ENCODE data around the gene TPO. TPM values are rescaled to one million over a fixed set of nuclear protein-coding genes. Genes with fewer than 3 reads are reported as not detected.
"Not testable (repeated sequence)": the region's sequence is repeated elsewhere in the genome, so short reads cannot be mapped to it uniquely, and the experiment has no call there.

The TPO gene
- polyA plus RNA-seq, 1 donor from 2014 or later, result not detected

DNA sequence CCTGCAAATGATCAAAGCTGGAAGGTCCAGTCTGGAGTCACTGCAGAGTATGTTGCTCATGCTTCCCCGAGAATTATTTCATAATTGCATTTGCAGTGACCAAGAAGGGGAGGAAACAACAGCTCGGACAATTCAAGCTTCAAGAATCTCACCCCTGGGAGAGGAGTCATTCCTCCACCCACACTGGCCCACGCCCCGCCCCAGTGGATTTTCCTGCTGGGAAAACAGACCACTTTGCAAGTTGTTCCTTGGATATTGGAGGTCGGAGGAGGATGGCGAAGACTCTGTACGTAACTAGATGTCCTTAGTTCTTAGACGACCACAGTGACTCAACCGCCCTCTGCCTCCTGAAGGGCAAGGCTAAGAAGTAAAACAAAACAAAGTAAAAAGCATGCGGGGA lies 159.4 kb downstream of the TPO start:
- Histone ChIP-seq H3K9ac (ENCODE audit: low read length) (no peak overlapping the region), H3K79me2 (replicated peaks; ENCODE audit: insufficient read depth, low read length) (no peaks in the 10 kb centered on the region), H3K36me3 (ENCODE audit: insufficient read depth, low read length) (no peaks in the 10 kb centered on the region), H3K27ac (ENCODE audit: low read length) (no peak overlapping the region), H3K9me2 (ENCODE audit: insufficient read depth, low read length) (no peaks in the 10 kb centered on the region), H3F3A (ENCODE audit: insufficient read depth, low read length, poor library complexity, severe bottlenecking) (no peaks in the 10 kb centered on the region), H3K4me2 (ENCODE audit: low read length) (no peak overlapping the region), H3K9me3 (ENCODE audit: low read length) (no peaks in the 10 kb centered on the region), H4K20me1 (ENCODE audit: insufficient read depth) (no peaks in the 10 kb centered on the region), H3K27me3 (ENCODE audit: insufficient read depth, low read depth, low read length) (no peaks in the 10 kb centered on the region), H3K4me3 (ENCODE audit: low read length) (no peak overlapping the region), H2AFZ (ENCODE audit: low read depth, low read length) (no peak overlapping the region)
- TF ChIP-seq, protein P1, sequence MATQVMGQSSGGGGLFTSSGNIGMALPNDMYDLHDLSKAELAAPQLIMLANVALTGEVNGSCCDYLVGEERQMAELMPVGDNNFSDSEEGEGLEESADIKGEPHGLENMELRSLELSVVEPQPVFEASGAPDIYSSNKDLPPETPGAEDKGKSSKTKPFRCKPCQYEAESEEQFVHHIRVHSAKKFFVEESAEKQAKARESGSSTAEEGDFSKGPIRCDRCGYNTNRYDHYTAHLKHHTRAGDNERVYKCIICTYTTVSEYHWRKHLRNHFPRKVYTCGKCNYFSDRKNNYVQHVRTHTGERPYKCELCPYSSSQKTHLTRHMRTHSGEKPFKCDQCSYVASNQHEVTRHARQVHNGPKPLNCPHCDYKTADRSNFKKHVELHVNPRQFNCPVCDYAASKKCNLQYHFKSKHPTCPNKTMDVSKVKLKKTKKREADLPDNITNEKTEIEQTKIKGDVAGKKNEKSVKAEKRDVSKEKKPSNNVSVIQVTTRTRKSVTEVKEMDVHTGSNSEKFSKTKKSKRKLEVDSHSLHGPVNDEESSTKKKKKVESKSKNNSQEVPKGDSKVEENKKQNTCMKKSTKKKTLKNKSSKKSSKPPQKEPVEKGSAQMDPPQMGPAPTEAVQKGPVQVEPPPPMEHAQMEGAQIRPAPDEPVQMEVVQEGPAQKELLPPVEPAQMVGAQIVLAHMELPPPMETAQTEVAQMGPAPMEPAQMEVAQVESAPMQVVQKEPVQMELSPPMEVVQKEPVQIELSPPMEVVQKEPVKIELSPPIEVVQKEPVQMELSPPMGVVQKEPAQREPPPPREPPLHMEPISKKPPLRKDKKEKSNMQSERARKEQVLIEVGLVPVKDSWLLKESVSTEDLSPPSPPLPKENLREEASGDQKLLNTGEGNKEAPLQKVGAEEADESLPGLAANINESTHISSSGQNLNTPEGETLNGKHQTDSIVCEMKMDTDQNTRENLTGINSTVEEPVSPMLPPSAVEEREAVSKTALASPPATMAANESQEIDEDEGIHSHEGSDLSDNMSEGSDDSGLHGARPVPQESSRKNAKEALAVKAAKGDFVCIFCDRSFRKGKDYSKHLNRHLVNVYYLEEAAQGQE (IDR thresholded peaks at IDR 0.05; ENCODE audit: borderline replicate concordance), result no peak
- TF ChIP-seq EZH2 (IDR thresholded peaks at IDR 0.05; ENCODE audit: borderline replicate concordance, insufficient read depth, low read length, poor library complexity, severe bottlenecking), result no peak
- no peak for TF ChIP-seq EP300 (conservative IDR thresholded peaks at IDR 0.05; ENCODE audit: poor library complexity, severe bottlenecking)
- no peak for TF ChIP-seq SMC3 (conservative IDR thresholded peaks at IDR 0.05; ENCODE audit: poor library complexity)
- TF ChIP-seq TAF1 (IDR thresholded peaks at IDR 0.05; ENCODE audit: low read depth), result no peak
- no peak for TF ChIP-seq MXI1 (conservative IDR thresholded peaks at IDR 0.05; ENCODE audit: poor library complexity, severe bottlenecking)
- TF ChIP-seq POLR2AphosphoS5 (IDR thresholded peaks at IDR 0.05), result no peak
- no peak for TF ChIP-seq RAD21 (conservative IDR thresholded peaks at IDR 0.05)
- TF ChIP-seq, protein P2, sequence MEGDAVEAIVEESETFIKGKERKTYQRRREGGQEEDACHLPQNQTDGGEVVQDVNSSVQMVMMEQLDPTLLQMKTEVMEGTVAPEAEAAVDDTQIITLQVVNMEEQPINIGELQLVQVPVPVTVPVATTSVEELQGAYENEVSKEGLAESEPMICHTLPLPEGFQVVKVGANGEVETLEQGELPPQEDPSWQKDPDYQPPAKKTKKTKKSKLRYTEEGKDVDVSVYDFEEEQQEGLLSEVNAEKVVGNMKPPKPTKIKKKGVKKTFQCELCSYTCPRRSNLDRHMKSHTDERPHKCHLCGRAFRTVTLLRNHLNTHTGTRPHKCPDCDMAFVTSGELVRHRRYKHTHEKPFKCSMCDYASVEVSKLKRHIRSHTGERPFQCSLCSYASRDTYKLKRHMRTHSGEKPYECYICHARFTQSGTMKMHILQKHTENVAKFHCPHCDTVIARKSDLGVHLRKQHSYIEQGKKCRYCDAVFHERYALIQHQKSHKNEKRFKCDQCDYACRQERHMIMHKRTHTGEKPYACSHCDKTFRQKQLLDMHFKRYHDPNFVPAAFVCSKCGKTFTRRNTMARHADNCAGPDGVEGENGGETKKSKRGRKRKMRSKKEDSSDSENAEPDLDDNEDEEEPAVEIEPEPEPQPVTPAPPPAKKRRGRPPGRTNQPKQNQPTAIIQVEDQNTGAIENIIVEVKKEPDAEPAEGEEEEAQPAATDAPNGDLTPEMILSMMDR (IDR thresholded peaks at IDR 0.05; ENCODE audit: poor library complexity, severe bottlenecking), result no peak

DNA sequence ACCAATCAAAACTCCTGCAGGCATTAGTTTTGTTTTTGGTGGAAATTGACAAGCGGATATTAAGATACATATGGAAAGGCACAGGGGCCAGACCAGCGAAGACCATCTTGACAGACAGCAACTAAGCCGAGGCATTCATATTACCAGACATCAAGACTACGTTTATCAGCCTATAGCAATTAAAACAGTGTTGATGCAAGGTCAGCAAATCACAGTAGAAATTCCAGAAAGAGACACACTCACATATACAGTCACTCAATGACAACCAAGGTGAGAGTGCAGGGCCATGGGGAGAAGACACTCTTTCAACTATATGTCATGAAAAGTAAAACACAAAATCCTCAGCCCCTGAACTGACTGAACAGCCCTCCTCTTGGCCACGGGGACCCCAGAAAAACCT lies 164.6 kb downstream of the TPO start:
- no peak overlapping the region for H3K27ac ChIP-seq (ENCODE audit: low read length)
- H3K4me3 ChIP-seq (ENCODE audit: low read length), result no peak overlapping the region
- H2AFZ ChIP-seq (ENCODE audit: low read depth, low read length), result no peak overlapping the region
- no peak for TF ChIP-seq TAF1 (IDR thresholded peaks at IDR 0.05; ENCODE audit: low read depth)
- TF ChIP-seq EZH2 (IDR thresholded peaks at IDR 0.05; ENCODE audit: borderline replicate concordance, insufficient read depth, low read length, poor library complexity, severe bottlenecking), result no peak
- TF ChIP-seq RAD21 (conservative IDR thresholded peaks at IDR 0.05), result no peak
- TF ChIP-seq, protein P2 (IDR thresholded peaks at IDR 0.05; ENCODE audit: poor library complexity, severe bottlenecking), result no peak
- TF ChIP-seq SMC3 (conservative IDR thresholded peaks at IDR 0.05; ENCODE audit: poor library complexity), result no peak
- TF ChIP-seq MXI1 (conservative IDR thresholded peaks at IDR 0.05; ENCODE audit: poor library complexity, severe bottlenecking), result no peak
- TF ChIP-seq, protein P1 (IDR thresholded peaks at IDR 0.05; ENCODE audit: borderline replicate concordance), result no peak
- no peak for TF ChIP-seq POLR2AphosphoS5 (IDR thresholded peaks at IDR 0.05)
- no peak for TF ChIP-seq EP300 (conservative IDR thresholded peaks at IDR 0.05; ENCODE audit: poor library complexity, severe bottlenecking)
- no peaks in the 10 kb centered on the region for H3K27me3 ChIP-seq (ENCODE audit: insufficient read depth, low read depth, low read length)
- no peaks in the 10 kb centered on the region for H3K36me3 ChIP-seq (ENCODE audit: insufficient read depth, low read length)
- no peaks in the 10 kb centered on the region for H3K79me2 ChIP-seq (replicated peaks; ENCODE audit: insufficient read depth, low read length)
- no peaks in the 10 kb centered on the region for H3F3A ChIP-seq (ENCODE audit: insufficient read depth, low read length, poor library complexity, severe bottlenecking)
- H3K9me3 ChIP-seq (ENCODE audit: low read length), result no peaks in the 10 kb centered on the region
- H4K20me1 ChIP-seq (ENCODE audit: insufficient read depth), result no peaks in the 10 kb centered on the region
- no peak overlapping the region for H3K9ac ChIP-seq (ENCODE audit: low read length)
- H3K4me2 ChIP-seq (ENCODE audit: low read length), result no peak overlapping the region
- no peaks in the 10 kb centered on the region for H3K9me2 ChIP-seq (ENCODE audit: insufficient read depth, low read length)

DNA sequence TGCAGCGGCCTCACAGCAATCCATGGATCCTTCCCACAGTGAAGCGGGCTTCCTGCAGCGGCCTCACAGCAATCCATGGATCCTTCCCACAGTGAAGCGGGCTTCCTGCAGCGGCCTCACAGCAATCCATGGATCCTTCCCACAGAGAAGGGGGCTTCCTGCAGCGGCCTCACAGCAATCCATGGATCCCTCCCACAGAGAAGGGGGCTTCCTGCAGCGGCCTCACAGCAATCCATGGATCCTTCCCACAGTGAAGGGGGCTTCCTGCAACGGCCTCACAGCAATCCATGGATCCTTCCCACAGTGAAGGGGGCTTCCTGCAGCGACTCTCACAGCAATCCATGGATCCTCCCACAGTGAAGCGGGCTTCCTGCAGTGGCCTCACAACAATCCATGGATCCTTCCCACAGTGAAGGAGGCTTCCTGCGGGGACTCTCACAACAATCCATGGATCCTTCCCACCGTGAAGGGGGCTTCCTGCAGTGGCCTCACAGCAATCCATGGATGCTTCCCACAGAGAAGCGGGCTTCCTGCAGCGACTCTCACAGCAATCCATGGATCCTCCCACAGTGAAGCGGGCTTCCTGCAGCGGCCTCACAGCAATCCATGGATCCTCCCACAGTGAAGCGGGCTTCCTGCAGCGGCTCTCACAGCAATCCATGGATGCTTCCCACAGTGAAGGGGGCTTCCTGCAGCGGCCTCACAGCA lies 168.1 kb downstream of the TPO start:
- not testable (repeated sequence) for H3K79me2 ChIP-seq (replicated peaks; ENCODE audit: insufficient read depth, low read length); H2AFZ ChIP-seq (ENCODE audit: low read depth, low read length); H3K9ac ChIP-seq (ENCODE audit: low read length); H3K27me3 ChIP-seq (ENCODE audit: insufficient read depth, low read depth, low read length); H3K4me2 ChIP-seq (ENCODE audit: low read length); H3K9me3 ChIP-seq (ENCODE audit: low read length); H3K36me3 ChIP-seq (ENCODE audit: insufficient read depth, low read length); H4K20me1 ChIP-seq (ENCODE audit: insufficient read depth); H3K4me3 ChIP-seq (ENCODE audit: low read length); H3K9me2 ChIP-seq (ENCODE audit: insufficient read depth, low read length); H3F3A ChIP-seq (ENCODE audit: insufficient read depth, low read length, poor library complexity, severe bottlenecking); H3K27ac ChIP-seq (ENCODE audit: low read length)
